GM12873 (cell line): ENCODE results near the gene FLNA.
A peak's percentile ranks its signal among the peaks of the same experiment; 100 is the strongest.

Source experiments
- TF ChIP-seq, protein P1 (sequence below): IDR thresholded peaks from 2 replicates; pipeline ENCODE4 v1.5.1; 2012; ENCODE audit warnings: low read depth, mild to moderate bottlenecking, moderate library complexity, low read length, control low read depth; ENCODE audit not compliant: insufficient read depth; ENCODE audit errors: missing control alignments

Gene FLNA

DNA sequence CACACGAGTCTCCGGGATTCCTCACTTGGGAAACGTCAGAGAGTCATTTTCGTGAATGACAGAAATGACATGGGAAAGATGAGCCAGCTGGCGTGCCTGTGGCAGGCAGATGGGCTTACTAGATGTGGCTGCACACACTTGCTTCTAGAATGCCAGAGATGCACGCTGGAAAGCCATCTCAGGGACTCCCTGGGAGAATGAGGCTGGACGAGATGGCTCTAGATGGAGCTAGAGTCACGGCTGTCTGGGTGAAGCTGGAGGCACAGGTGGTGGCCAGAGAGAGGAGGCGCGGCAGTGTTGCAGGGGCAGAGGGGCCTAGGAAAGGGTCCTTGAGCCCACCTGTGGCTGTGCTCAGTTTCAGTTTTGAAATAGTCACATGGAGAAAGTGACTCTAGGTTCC, 52.8 kb downstream of the FLNA start:
- TF ChIP-seq, protein P1, sequence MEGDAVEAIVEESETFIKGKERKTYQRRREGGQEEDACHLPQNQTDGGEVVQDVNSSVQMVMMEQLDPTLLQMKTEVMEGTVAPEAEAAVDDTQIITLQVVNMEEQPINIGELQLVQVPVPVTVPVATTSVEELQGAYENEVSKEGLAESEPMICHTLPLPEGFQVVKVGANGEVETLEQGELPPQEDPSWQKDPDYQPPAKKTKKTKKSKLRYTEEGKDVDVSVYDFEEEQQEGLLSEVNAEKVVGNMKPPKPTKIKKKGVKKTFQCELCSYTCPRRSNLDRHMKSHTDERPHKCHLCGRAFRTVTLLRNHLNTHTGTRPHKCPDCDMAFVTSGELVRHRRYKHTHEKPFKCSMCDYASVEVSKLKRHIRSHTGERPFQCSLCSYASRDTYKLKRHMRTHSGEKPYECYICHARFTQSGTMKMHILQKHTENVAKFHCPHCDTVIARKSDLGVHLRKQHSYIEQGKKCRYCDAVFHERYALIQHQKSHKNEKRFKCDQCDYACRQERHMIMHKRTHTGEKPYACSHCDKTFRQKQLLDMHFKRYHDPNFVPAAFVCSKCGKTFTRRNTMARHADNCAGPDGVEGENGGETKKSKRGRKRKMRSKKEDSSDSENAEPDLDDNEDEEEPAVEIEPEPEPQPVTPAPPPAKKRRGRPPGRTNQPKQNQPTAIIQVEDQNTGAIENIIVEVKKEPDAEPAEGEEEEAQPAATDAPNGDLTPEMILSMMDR: peak; percentile 37

DNA sequence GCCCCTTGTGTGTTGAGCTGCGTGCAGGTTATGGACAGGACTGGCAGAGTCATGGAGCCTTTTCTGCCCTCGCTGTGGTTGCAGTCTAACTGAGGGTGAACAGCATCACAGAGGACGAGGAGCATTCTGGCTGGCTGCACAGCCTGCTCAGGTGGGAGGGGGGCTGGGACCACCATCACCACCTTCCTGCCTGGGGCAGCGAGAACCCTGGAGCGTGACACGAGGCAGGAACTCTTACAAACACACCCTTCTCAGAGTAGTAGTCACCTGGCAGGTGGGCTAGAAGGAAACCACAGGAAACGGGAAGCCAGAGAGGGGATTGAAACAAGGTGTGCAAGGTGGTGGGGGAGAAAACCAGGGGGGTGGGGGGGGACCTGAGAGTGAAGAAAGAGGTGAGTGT, 53.3 kb downstream of the FLNA start:
- TF ChIP-seq, protein P1: no peak

DNA sequence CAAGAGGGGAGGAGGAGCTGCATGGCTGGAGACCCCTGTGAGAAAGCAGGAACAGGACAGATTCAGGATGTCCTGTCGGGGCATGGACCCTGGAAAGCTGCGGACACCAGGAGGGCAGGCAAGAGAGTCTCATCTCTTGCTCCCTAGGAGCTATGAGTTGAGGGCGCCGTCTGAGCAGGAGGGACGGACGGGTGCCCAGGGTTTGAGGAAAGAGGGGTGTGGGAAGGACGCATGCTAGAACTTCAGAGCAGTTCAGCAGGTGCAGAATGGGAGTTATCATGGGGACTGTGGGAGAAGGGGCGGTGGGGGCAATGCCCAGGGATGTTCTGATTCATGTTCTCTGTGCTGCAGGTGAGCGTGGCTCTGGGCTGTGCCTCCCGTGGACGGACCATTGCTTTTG, 54.0 kb downstream of the FLNA start:
- TF ChIP-seq, protein P1: no peak

DNA sequence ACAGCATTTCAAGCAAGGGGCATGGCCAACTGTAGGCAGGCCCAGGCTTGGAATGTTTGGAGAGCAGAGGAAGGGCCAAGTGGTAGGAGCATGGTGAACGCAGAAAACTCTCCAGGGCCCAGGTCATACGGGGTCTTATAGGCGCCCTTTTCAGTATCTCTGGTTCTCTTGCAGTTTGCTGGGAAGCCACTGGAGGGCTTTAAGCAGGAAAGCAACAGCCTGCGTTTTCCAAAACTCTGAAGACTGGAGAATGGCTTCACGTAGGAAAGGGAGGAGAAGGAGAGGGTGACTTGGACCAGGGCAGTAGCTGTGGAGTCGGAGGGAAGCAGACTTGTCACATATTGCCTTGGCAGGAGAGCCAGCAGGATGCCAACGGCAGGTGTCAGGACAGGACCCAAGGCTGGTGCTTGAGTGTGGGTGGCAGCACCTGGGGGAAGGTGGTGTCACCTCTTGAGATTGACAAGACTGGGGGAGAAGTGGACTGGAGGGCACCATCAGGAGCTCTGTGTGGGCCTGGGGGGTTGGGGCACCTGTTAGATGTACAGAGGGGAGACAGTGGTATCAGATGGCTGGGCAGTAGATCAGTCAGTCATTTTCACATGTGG, 56.9 kb downstream of the FLNA start:
- TF ChIP-seq, protein P1: peak; percentile 48

DNA sequence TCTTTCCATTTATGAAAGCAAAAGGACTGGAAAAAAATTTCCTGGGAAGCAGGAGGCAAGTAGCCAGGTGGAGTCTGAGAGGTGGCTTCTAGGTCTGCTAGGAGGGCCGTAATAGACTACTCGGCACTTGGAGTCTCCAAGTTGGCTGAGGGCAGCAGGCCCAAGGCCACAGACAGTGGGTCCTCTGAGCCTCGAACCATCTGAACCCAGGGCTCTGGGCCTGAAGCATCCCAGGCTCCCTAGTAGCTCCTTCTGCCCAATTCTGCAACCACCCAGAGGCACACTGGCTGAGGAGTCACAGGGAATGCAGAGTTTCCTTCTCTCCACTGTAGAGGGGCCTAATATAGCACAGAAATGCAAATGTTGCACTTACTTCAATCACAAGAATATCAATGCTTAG, 59.0 kb downstream of the FLNA start:
- TF ChIP-seq, protein P1: no peak

DNA sequence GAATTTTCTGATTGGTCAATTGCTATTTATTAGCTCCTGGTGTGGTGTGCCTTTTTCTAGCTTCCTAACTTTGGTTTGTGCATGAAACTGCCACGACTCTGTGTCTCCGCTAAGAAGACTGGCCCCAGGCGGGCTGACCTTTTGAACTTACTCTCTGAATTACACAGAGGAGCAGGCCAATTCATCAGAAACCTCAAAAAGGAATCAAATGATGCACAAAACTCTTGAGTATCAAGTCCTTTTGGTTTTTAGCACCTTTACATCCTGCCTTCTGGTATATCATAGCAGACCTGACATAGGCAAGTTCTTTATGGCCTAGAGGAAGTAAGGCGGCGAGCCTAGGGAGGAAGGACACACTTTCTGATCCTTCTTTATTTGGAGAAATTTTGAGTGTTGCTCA, 61.3 kb downstream of the FLNA start:
- TF ChIP-seq, protein P1: no peak

DNA sequence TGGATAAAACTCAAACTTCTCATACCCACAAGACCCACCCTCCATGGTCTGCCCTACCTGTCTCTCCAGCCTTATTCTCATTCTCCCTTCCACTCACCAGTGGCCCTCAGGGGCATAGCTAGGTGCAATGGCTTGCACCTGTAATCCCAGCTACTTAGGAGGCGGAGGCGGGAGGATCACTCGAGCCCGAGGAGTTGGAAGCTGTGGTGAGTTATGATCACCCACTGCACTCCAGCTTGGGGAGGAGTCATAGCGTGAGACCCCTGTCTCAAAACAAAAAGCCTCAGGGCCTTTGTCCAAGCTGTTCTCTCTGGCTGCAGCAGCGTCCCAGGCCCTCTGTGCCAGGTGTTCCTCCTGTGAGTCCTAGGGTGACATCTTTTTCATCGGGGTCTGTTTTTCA, 62.3 kb downstream of the FLNA start:
- TF ChIP-seq, protein P1: no peak
